Stimulated activated CD8-positive, alpha-beta memory T cell treated with anti-CD3 and anti-CD28 coated beads, Interleukin-12 subunit alpha, Interleukin-12 subunit beta, amount 100 ng/mL, for 24 hours (primary cell): ENCODE data around the gene PHB1.

Experiments used
- DNase-seq: peaks from one replicate; pipeline ENCODE4 v3.0.0-alpha.2; 2020; ENCODE audit errors: extremely low read depth

Gene PHB1

GRCh38 chr17:49414622-49415350 lies at the start of gene PHB1:
Gene PHB1, minus strand, starts transcription at chr17:49414882. Its CDS starts 1,618 bp downstream, at chr17:49413264.
- DNase-seq: peak; percentile 87

GRCh38 chr17:49464049-49464448 lies 49.4 kb upstream of the PHB1 start:
- no peak for DNase-seq

GRCh38 chr17:49461580-49461979 lies 46.9 kb upstream of the PHB1 start:
- no peak for DNase-seq

GRCh38 chr17:49460401-49460800 lies 45.7 kb upstream of the PHB1 start:
- no peak for DNase-seq

- DNase-seq: no peak
Observed at GRCh38 chr17:49459401-49459984, 44.8 kb upstream of the PHB1 start.

GRCh38 chr17:49457564-49458535 lies 43.2 kb upstream of the PHB1 start:
- DNase-seq: no peak

GRCh38 chr17:49456183-49456965 lies 41.7 kb upstream of the PHB1 start:
- no peak for DNase-seq

- no peak for DNase-seq
Observed at GRCh38 chr17:49455272-49455861, 40.7 kb upstream of the PHB1 start.

- DNase-seq: no peak
Observed at GRCh38 chr17:49454050-49454449, 39.4 kb upstream of the PHB1 start.

- no peak for DNase-seq
Observed at GRCh38 chr17:49452661-49453060, 38.0 kb upstream of the PHB1 start.

GRCh38 chr17:49452201-49452600 lies 37.5 kb upstream of the PHB1 start:
- DNase-seq: no peak

- DNase-seq: no peak
Observed at GRCh38 chr17:49450735-49451134, 36.1 kb upstream of the PHB1 start.

GRCh38 chr17:49450181-49450580 lies 35.5 kb upstream of the PHB1 start:
- DNase-seq: no peak

GRCh38 chr17:49447628-49448302 lies 33.1 kb upstream of the PHB1 start:
- no peak for DNase-seq

- DNase-seq: no peak
Observed at GRCh38 chr17:49445591-49445990, 30.9 kb upstream of the PHB1 start.

- DNase-seq: no peak
Observed at GRCh38 chr17:49444384-49444783, 29.7 kb upstream of the PHB1 start.

GRCh38 chr17:49443862-49444261 lies 29.2 kb upstream of the PHB1 start:
- no peak for DNase-seq

GRCh38 chr17:49442041-49442440 lies 27.4 kb upstream of the PHB1 start:
- no peak for DNase-seq

GRCh38 chr17:49441578-49441977 lies 26.9 kb upstream of the PHB1 start:
- no peak for DNase-seq

- no peak for DNase-seq
Observed at GRCh38 chr17:49440581-49440980, 25.9 kb upstream of the PHB1 start.
